HG02885 (cell line): ENCODE measurements around the gene VDAC2.
"Not testable (repeated sequence)": the region's sequence is repeated elsewhere in the genome, so short reads cannot be mapped to it uniquely, and the experiment has no call there.

Experiments
- ATAC-seq: cut with Tn5 transposase; IDR thresholded peaks from one replicate; pipeline ENCODE4 v1.9.1; 2021; ENCODE audit warnings: mild to moderate bottlenecking; ENCODE audit not compliant: unreplicated experiment, poor library complexity

VDAC2 gene

GRCh38 chr10:75197066-75197465 is 13.5 kb upstream of the VDAC2 start:
- ATAC-seq: no peak

DNA sequence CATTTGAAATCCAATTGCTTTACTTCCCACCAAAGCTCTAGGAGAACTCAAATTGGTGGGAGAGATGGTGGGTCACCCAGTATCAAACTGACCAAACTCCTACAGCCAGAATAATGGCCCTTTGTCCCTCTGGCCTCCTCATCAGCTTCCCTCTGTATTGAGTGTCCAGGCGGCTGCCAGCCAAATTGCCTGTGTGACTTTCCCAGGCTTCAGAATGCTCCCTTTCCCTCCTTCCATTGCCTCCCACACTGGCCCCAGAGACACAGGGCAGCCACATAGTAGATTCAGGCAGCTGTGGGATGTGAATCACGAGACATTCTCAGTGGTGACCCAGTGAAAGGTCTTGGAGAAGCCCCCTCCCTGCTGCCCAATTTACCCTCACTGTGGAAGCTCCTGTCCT is 12.7 kb upstream of the VDAC2 start:
- no peak for ATAC-seq

DNA sequence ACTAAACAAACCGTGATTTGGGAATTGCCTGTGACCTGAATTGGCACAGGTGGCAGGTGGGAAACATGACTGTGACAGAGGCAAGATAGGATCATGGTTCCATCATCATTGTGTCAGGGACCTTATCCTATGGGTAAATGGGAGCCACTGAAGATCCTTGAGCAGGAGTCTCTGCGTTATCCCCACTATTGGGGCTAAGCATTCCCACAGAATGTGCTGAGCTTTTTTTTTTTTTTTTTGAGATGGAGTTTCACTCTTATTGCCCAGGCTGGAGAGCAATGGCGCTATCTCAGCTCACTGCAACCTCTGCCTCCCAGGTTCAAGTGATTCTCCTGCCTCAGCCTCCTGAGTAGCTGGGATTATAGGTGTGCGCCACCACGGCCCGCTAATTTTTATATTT is 10.6 kb upstream of the VDAC2 start:
- ATAC-seq: not testable (repeated sequence)

GRCh38 chr10:75201793-75202307 is 8.7 kb upstream of the VDAC2 start:
- ATAC-seq: no peak

DNA sequence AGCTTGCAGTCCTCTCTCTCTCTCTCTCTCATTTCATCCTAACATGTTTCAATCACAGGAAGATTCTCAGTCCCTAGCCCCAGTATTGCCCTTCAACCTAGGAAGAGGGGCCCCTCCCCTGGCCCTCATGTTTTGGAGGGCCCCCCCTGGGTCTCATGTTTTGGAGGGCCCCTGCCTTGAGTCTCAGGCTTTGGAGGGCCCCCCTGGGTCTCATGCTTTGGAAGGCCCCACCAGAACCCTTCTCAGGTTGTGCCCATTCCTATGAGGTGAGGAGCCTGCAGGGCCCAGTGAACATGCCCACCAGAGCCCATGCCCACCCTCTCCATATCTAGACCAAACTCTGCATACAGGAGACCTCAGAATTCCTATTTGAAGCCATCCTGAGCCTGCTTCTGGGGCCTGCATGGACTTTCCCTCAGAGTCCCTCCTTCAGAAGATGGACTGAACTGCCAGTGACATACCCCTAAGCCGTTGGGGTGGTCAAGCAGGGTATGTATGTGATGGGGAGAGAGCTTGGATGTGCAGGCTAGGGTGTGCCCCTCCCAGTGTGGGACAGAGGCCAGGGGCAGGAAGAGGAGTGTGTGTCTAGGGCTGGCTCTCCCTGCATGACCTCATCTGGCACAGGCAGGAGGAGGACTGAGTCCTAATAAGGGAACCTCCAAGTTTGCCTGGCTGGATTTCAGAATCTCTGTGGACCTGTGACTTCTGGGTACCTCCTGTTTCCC is 8.1 kb upstream of the VDAC2 start:
- no peak for ATAC-seq

- ATAC-seq: not testable (repeated sequence)
Measured at GRCh38 chr10:75203046-75203620, 7.5 kb upstream of the VDAC2 start.

DNA sequence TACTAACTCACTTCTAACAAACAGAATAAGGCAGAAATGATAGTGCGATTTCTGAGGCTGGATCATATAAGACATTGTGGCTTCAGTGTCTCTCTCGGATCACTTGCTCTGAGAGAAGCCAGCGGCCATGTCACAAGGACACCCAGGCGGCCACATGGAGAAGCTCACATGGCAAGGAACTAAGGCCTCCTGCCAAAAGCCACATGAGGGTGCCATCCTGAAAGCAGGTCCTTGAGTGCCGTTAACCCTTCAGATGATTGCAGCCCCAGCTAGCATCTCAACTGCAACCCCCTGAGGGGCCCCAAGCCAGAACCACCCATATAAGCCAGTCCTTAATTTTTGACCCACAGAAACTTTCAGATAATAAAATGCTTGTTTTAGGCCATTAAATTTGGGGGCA is 6.9 kb upstream of the VDAC2 start:
- no peak for ATAC-seq

- ATAC-seq: no peak
Measured at GRCh38 chr10:75205908-75206307, 4.7 kb upstream of the VDAC2 start.

- ATAC-seq: not testable (repeated sequence)
Measured at GRCh38 chr10:75206638-75207037, 4.0 kb upstream of the VDAC2 start.

GRCh38 chr10:75207079-75207856 is 3.3 kb upstream of the VDAC2 start:
- no peak for ATAC-seq

DNA sequence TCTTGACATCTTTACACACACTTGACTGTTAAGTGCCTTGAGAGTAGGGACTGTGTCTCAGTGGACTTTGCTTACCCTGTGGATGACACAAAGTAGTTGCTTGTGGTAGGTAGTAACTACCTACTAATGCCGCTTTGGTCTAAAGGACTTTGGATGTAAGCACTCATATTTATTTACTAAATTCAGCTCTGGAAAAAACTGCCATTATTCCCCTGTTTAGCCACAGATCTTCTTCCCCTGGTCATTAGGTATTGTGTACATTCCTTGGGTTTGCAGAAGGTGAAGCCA is 2.8 kb upstream of the VDAC2 start:
- ATAC-seq: no peak

GRCh38 chr10:75208181-75208580 is 2.4 kb upstream of the VDAC2 start:
- no peak for ATAC-seq

DNA sequence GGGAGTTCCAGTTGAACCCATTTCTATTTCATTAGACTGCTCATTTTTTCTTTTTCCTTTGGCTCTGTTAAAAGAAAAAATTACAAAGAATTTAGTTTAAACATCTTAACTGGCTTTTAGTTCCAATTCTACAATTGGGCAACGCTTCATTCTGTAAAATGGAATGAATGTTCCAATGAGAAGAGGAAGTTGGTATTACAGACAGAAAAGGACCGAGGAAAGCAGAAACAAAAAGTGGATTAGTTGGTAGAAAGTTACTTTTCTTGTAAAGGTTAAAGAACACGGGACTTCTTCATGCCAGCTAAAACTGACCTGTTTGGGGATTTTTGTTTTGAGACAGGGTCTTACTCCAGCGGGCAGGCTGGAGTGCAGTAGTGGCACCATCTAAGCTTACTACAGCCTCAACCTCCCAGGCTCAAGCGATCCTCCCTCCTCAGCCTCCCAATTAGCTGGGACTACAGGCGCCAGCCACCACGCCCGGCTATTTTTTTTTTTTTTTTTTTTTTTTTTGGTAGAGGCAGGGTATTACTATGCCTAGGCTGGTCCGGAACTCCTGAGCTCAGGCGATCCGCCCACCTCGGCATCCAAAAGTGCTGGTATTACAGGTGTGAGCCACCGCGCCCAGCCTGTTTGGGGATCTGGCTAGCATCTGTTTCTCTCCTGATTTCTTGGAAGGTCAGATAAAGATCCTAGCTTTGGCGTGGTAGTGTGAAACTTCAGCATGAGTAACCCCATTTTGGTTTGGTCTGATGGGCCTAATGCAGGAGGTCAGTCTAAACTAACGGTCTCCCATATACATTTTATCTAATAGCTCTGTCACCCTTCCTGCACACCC is 1.3 kb upstream of the VDAC2 start:
- ATAC-seq: no peak

- ATAC-seq: peak; percentile 62
Measured at GRCh38 chr10:75209921-75210281, 695 bp upstream of the VDAC2 start.

DNA sequence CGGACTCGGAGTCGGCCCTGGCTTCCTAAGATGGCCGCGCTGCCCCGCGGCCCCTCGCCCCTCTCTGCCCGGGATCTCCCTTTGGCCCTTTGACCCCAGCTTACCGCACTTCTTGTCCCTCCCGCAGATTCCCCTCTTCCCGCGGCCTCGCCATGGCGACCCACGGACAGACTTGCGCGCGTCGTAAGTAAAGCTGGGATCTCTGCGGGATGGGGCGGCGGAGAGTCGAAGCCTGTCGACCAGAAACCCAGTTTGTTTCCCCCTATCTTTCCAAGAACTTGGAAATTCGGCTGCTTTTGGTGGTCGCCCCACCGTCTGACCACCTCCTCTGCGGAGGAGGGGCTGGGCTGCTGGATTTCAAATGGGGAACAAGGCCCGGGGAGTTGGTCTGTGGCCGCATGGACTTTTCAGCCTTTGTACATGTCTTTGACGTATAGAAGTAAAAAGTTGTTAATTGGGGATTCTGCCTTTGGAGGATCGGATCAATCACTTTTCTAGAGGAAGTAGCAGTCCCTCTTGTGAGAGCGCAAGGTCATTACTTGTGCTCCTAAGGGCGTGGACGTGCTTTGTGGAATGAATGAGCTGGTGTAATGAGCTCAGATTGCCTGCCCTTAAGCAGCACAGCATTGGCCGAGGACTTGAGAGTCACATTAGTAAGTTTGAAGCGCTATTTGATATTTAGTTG is 553 bp downstream of the VDAC2 start:
- no peak for ATAC-seq

- ATAC-seq: no peak
Measured at GRCh38 chr10:75212343-75212742, 1.7 kb downstream of the VDAC2 start.

DNA sequence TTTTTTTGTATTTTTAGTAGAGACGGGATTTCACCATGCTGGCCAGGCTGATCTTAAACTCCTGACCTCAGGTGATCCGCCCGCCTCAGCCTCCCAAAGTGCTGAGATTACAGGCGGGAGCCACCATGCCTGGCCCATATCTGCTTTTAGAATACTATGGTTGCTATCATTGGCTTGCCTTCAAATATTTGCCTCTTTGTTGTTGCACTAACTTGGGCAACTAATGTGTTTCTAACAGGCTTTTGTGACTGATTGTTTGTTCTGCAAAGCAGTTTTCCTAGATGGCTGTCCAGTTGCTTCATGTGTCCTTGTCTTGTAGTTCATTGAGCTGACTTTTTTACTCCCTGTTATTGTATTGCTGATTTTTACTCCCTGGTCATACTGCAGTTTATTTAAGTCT is 9.7 kb downstream of the VDAC2 start:
- no peak for ATAC-seq

GRCh38 chr10:75221492-75221891 is 10.9 kb downstream of the VDAC2 start:
- not testable (repeated sequence) for ATAC-seq

GRCh38 chr10:75223507-75223906 is 12.9 kb downstream of the VDAC2 start:
- ATAC-seq: no peak

DNA sequence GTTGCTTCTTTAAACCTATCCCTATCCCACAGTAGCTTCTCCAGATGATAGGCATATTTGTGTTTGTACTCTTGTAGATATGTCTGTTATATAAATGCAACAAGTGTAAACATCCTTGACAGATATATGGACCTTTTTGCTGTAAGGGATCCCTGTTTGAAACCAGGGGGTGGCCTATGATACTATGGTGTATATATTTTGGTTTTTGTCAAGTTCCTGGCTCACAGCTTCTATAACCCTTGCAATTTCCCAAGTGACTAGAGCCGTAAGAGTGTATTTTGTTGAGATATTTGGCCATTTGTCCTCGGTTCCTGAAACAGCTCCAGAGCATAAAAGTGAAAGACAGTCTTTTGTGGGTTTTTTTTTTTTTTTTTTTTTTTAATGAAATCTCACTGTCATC is 15.5 kb downstream of the VDAC2 start:
- no peak for ATAC-seq
